Endodermal cell (in vitro differentiated cells): ENCODE data around the gene SORCS2. TPM values are rescaled to one million over a fixed set of nuclear protein-coding genes. Genes with fewer than 3 reads are reported as not detected.

ENCODE experiments used
- DNase-seq: peaks from one replicate; pipeline ENCODE4 v3.0.0-alpha.2; 2017
- H3K27ac ChIP-seq: 2 replicates; pipeline ENCODE4 v1.5.1; 2013; ENCODE audit warnings: mild to moderate bottlenecking, low read depth, low read length, moderate library complexity
- H3K27me3 ChIP-seq: 2 replicates; pipeline ENCODE4 v1.6.1; 2013; ENCODE audit warnings: mild to moderate bottlenecking, low read length, moderate library complexity; ENCODE audit not compliant: insufficient read depth, control insufficient read depth, poor library complexity, severe bottlenecking
- H3K36me3 ChIP-seq: 2 replicates; pipeline ENCODE4 v1.7.0; 2013; ENCODE audit warnings: mild to moderate bottlenecking, low read length, moderate library complexity; ENCODE audit not compliant: control insufficient read depth, insufficient read depth
- H3K4me1 ChIP-seq: one replicate; pipeline ENCODE4 v1.7.0; 2013; ENCODE audit warnings: low read length; ENCODE audit not compliant: control insufficient read depth, insufficient read depth
- H3K4me3 ChIP-seq: 2 replicates; pipeline ENCODE4 v1.5.1; 2013; ENCODE audit warnings: mild to moderate bottlenecking, low read length, moderate library complexity
- H3K9ac ChIP-seq: 2 replicates; pipeline ENCODE4 v1.6.1; 2013; ENCODE audit warnings: mild to moderate bottlenecking, low read length, moderate library complexity; ENCODE audit not compliant: poor library complexity, severe bottlenecking; ENCODE audit errors: extremely low read depth
- H3K9me3 ChIP-seq: 2 replicates; pipeline ENCODE4 v1.6.1; 2013; ENCODE audit warnings: mild to moderate bottlenecking, low read length, moderate library complexity; ENCODE audit not compliant: control insufficient read depth
- H3K27ac Mint-ChIP-seq: 2 replicates; pipeline ENCODE4 v1.8.0; 2020; ENCODE audit warnings: mixed read lengths
- H3K27me3 Mint-ChIP-seq: 2 replicates; pipeline ENCODE4 v1.8.0; 2021; ENCODE audit warnings: mild to moderate bottlenecking, mixed read lengths; ENCODE audit not compliant: insufficient read depth
- H3K36me3 Mint-ChIP-seq: 2 replicates; pipeline ENCODE4 v1.8.0; 2020; ENCODE audit warnings: low read depth, mixed read lengths
- H3K4me1 Mint-ChIP-seq: 2 replicates; pipeline ENCODE4 v1.8.0; 2020; ENCODE audit warnings: mixed read lengths
- H3K4me3 Mint-ChIP-seq: 2 replicates; pipeline ENCODE4 v1.8.0; 2020; ENCODE audit warnings: mild to moderate bottlenecking, moderate library complexity, mixed read lengths
- H3K9me3 Mint-ChIP-seq: 2 replicates; pipeline ENCODE4 v1.8.0; 2020; ENCODE audit warnings: mild to moderate bottlenecking, mixed read lengths
- WGBS, 2 experiments: methylation state at CpG; one replicate each; pipeline versions ENCODE4 v1.1.5 to v1.1.7; 2013; ENCODE audit warnings: missing lambda C conversion rate in 2 of 2, mixed read lengths in 1 of 2; ENCODE audit not compliant: insufficient coverage in 1 of 2, insufficient read length in 1 of 2; 5-methylcytosine and 5-hydroxymethylcytosine counted together
- total RNA-seq, 2 donors: library from RNA; stranded (reverse); fragmentation: NEBNext Ultra II Directional in 1 of 2; extraction: Animal tissue kit (Norgen Biotek cat#: 25700) in 1 of 2; gene quantifications; 2 replicates in 1 of 2; 3 replicates in 1 of 2; pipeline ENCODE4 v1.2.1, GENCODE V29; 2021
- TF ChIP-seq, protein P1 (sequence below): fragments of 200-600 bp; sonication (generic); conservative IDR thresholded peaks from 2 replicates; pipeline ENCODE4 v1.5.0; 2021; ENCODE audit warnings: antibody characterized with exemption, mild to moderate bottlenecking

Gene SORCS2
- total RNA-seq, 2 donors from 2014 or later: 1.4 to 1.9 TPM

DNA sequence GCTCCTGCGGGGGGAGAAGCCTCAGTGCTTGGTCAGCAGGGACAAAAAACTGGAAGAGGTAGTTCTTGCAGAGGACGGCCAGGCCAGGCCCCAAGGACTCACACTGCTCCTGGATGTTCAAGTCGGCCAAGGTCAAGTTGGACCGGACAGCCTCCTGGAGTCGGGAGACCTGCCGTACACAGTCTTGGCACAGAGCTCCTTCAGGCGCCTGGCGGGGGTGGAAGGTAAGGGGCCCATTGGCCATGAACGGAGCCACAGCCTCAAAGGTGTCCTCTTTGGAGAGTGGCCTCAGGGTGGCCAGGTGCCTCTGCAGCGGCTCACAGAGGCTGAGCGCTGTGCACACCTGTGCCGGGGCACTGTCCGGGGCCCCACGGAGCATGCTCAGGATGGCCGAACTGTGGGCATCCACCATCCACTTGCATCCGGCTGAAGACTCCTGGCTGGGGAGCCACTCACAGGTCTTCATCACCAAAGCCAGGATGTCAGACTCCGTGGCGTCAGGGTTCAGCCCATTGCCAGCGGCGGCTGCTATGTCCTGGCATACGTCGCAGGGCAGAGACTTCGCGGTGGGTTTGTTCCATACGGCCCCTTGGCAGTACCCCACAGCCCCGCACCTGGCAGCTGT lies 241.9 kb downstream of the SORCS2 start:
- Histone ChIP-seq H3K27ac (no peak overlapping the region), H3K9ac (no peak overlapping the region), H3K36me3 (no peaks in the 10 kb centered on the region), H3K27me3 (no peaks in the 10 kb centered on the region), H3K4me3 (no peak overlapping the region), H3K9me3 (no peaks in the 10 kb centered on the region), H3K4me1 (peaks cover 4% of the 10 kb centered on the region)
- Mint-ChIP-seq H3K4me1 (peaks cover 20% of the 10 kb centered on the region), H3K27me3 (peaks cover 6% of the 10 kb centered on the region), H3K9me3 (peaks cover 6% of the 10 kb centered on the region), H3K4me3 (no peak overlapping the region), H3K36me3 (no peaks in the 10 kb centered on the region), H3K27ac (no peak overlapping the region)
- 95 to 97% methylated on average over 12 to 26 of the region's 26 CpGs for whole genome bisulfite sequencing, 2 experiments
- TF ChIP-seq, protein P1, sequence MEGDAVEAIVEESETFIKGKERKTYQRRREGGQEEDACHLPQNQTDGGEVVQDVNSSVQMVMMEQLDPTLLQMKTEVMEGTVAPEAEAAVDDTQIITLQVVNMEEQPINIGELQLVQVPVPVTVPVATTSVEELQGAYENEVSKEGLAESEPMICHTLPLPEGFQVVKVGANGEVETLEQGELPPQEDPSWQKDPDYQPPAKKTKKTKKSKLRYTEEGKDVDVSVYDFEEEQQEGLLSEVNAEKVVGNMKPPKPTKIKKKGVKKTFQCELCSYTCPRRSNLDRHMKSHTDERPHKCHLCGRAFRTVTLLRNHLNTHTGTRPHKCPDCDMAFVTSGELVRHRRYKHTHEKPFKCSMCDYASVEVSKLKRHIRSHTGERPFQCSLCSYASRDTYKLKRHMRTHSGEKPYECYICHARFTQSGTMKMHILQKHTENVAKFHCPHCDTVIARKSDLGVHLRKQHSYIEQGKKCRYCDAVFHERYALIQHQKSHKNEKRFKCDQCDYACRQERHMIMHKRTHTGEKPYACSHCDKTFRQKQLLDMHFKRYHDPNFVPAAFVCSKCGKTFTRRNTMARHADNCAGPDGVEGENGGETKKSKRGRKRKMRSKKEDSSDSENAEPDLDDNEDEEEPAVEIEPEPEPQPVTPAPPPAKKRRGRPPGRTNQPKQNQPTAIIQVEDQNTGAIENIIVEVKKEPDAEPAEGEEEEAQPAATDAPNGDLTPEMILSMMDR: no peak
- no peak for DNase-seq

DNA sequence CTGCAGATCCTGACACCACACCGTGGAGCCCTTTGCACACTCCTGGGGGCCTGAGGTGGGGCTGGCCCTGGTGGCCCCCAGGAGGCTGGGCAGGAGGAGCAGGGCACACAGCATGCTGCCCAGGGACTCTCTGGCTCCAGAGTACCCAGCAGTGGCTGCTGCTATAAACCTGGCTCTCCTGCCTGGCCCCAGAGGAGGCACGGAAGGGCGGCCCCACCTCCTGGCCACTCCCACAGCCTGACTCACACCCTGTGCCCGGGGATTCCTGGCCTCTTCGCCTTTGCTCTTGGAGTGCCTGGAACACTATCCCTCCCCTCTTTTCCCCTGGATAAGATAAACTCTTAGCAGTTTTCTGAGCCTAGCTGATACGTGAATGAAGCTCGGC lies 242.4 kb downstream of the SORCS2 start, which contains the start of gene PSAPL1:
TSS of gene PSAPL1 (minus strand) at position 165 of the 385 bp plus-strand sequence. CDS start at position 114, 51 bp downstream.
- Mint-ChIP-seq H3K9me3 (peaks cover 11% of the 10 kb centered on the region), H3K4me3 (no peak within 1 kb of the TSS), H3K27ac (peak within 1 kb of the TSS; percentile 64), H3K36me3 (no peaks in the 10 kb centered on the region), H3K27me3 (peaks cover 11% of the 10 kb centered on the region), H3K4me1 (peaks cover 20% of the 10 kb centered on the region)
- Histone ChIP-seq H3K27ac (no peak within 1 kb of the TSS), H3K4me1 (peaks cover 4% of the 10 kb centered on the region), H3K36me3 (no peaks in the 10 kb centered on the region), H3K27me3 (no peaks in the 10 kb centered on the region), H3K4me3 (no peak within 1 kb of the TSS), H3K9me3 (no peaks in the 10 kb centered on the region), H3K9ac (no peak within 1 kb of the TSS)
- TF ChIP-seq, protein P1: no peak
- DNase-seq: peak; percentile 90
- WGBS, 2 experiments: 23 to 37% methylated on average over 4 to 7 of the region's 7 CpGs

DNA sequence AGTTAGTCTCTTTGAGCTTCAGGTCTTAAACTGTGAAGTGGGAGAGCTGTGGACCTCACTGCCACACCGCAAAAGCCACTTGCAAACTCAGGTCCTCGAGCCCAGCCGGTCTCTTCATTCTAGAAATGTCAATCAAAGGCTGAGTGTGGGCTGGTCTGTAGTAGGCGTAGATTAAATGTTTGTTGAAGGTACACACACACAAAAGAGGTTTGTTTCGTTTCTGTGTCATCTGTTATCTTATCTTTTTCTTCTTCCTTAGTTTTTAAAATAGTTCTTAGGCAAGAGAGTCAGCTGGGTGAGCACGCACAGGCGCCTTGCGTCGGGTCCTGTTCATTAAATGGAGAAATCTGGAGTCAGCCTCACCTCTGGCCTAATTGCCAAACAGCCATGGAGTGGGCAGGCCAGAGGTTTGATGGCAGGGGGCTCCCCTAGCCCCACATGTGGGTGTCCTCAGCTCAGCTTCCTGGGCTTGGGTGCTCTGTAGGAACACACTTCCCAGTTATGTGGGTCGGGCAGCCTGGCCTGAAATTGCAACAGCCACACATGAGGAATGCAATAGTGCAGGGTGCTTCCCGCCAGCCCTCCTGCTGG lies 243.2 kb downstream of the SORCS2 start:
- Histone ChIP-seq H3K36me3 (no peaks in the 10 kb centered on the region), H3K9me3 (no peaks in the 10 kb centered on the region), H3K4me3 (no peak overlapping the region), H3K9ac (no peak overlapping the region), H3K4me1 (peaks cover 4% of the 10 kb centered on the region), H3K27ac (no peak overlapping the region), H3K27me3 (no peaks in the 10 kb centered on the region)
- Mint-ChIP-seq H3K4me1 (peaks cover 13% of the 10 kb centered on the region), H3K27ac (peak overlapping the region; percentile 64), H3K27me3 (peaks cover 11% of the 10 kb centered on the region), H3K36me3 (no peaks in the 10 kb centered on the region), H3K9me3 (peaks cover 13% of the 10 kb centered on the region), H3K4me3 (no peak overlapping the region)
- TF ChIP-seq, protein P1: no peak
- no peak for DNase-seq
- WGBS, 2 experiments: 88 to 91% methylated on average over 10 to 11 of the region's 11 CpGs
